ENCODE data around the gene TIAM2.

GRCh38 chr6:154995254-154996015 is at the start of gene TIAM2:
- TF ChIP-seq CTCF (IDR thresholded peaks at IDR 0.05) (no peak), EP300 (IDR thresholded peaks at IDR 0.05) (no peak), POLR2AphosphoS5 (IDR thresholded peaks at IDR 0.05) (no peak)

Data from esophagus muscularis mucosa (tissue), 4 donors.